ENCODE results near the gene BFSP2.

DNA sequence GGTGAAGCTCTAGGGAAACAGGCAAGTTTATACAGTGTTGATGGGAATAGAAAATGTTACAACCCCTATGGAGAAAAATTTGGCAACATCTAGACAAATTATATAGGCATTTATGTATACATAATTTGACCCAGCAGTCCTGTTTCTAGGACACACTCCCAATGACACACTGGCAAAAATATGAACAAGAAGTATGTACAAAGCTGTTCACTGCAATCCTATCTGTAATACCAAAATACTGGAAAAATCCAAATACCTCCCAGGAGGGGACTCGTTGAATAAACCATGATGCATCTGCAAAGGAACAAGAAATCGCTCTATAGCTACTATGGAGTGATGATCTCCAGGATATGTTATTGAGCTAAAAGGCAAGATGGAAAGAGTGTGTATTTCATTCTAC, 8.5 kb downstream of the BFSP2 start:
- TF ChIP-seq, protein P1, sequence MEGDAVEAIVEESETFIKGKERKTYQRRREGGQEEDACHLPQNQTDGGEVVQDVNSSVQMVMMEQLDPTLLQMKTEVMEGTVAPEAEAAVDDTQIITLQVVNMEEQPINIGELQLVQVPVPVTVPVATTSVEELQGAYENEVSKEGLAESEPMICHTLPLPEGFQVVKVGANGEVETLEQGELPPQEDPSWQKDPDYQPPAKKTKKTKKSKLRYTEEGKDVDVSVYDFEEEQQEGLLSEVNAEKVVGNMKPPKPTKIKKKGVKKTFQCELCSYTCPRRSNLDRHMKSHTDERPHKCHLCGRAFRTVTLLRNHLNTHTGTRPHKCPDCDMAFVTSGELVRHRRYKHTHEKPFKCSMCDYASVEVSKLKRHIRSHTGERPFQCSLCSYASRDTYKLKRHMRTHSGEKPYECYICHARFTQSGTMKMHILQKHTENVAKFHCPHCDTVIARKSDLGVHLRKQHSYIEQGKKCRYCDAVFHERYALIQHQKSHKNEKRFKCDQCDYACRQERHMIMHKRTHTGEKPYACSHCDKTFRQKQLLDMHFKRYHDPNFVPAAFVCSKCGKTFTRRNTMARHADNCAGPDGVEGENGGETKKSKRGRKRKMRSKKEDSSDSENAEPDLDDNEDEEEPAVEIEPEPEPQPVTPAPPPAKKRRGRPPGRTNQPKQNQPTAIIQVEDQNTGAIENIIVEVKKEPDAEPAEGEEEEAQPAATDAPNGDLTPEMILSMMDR (IDR thresholded peaks at IDR 0.05), result no peak
- no peak for TF ChIP-seq POLR2A (IDR thresholded peaks at IDR 0.05)
